Ovary (tissue), 3 donors: Measurements from ENCODE around the gene CEBPZOS.

Experiments used
- CTCF ChIP-seq, 3 donors: fragments of 450-650 bp in 2 of 3; fragments of 200-600 bp in 1 of 3; IDR thresholded peaks; one replicate each; pipeline versions ENCODE4 v1.5.1 to v1.8.0; 2016 to 2022; ENCODE audit warnings: antibody characterized with exemption in 3 of 3, mild to moderate bottlenecking in 1 of 3
- EP300 ChIP-seq: sonication (generic); formaldehyde crosslinking; IDR thresholded peaks from one replicate; pipeline ENCODE4 v1.6.1; 2017; ENCODE audit warnings: antibody characterized with exemption
- POLR2A ChIP-seq: fragments of 450-650 bp; IDR thresholded peaks from one replicate; pipeline ENCODE4 v1.6.1; 2017; ENCODE audit warnings: antibody characterized with exemption, mild to moderate bottlenecking, moderate library complexity
- donor health status: DM: no; HTN: no; CAD: no.

- TF ChIP-seq CTCF (IDR thresholded peaks at IDR 0.05), result no peak
- no peak for TF ChIP-seq POLR2A
- TF ChIP-seq EP300, result no peak
These were observed 7.7 kb upstream of the CEBPZOS start, which contains the start of gene SULT6B1 for GRCh38 chr2:37188570-37188969.
